ENCODE results near the gene RASD2. TPM values are rescaled to one million over a fixed set of nuclear protein-coding genes. Genes with fewer than 3 reads are reported as not detected.

The RASD2 gene
- total and polyA plus RNA-seq, 2 donors from 2014 or later = 1.1 to 3.4 TPM

DNA sequence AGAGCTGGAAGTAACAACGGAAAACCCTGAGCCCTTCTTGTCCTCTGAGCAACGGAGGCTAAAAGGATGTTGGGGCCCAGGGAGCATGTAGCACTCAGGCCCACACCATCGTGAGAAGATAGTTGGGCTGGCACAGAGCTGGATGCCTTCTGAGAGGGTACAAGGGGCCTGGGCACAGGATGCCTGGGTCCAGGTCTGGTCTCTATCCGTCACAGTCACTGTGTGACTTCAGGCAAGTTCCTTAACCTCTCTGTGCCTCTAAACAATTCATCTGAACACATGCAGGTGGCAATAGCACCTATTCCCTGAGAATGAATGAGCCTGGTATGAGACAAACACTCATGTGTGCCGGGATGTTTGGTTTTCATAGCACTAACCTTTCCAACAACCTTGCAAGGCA, 47.3 kb downstream of the RASD2 start:
- Histone ChIP-seq H3K27me3 (ENCODE audit: control insufficient read depth, insufficient read depth, low read length) (no peaks in the 10 kb centered on the region), H3K4me3 (ENCODE audit: low read length in 3 of 3) (no peak overlapping the region), H3K27ac (ENCODE audit: low read depth in 2 of 2, low read length in 2 of 2) (no peak overlapping the region), H3K4me1 (ENCODE audit: control insufficient read depth in 2 of 3, insufficient read depth in 2 of 3, low read depth in 1 of 3, low read length in 3 of 3) (no peaks in the 10 kb centered on the region), H3K36me3 (ENCODE audit: control insufficient read depth in 2 of 3, insufficient read depth in 3 of 3, low read length in 3 of 3) (no peaks in the 10 kb centered on the region), H3K9me3 (ENCODE audit: control insufficient read depth in 2 of 3, insufficient read depth in 1 of 3, low read length in 3 of 3) (no peaks in the 10 kb centered on the region), H3K9ac (ENCODE audit: low read length in 3 of 3) (no peak overlapping the region)
- FAIRE-seq (no peak), DNase-seq (no peak)
- intact Hi-C loops (cut with DNase I) = loop anchor here (10.0 kb wide), 1 partner anchor 243 kb away; no protein-coding TSS in a partner anchor
- TF ChIP-seq, protein P1, sequence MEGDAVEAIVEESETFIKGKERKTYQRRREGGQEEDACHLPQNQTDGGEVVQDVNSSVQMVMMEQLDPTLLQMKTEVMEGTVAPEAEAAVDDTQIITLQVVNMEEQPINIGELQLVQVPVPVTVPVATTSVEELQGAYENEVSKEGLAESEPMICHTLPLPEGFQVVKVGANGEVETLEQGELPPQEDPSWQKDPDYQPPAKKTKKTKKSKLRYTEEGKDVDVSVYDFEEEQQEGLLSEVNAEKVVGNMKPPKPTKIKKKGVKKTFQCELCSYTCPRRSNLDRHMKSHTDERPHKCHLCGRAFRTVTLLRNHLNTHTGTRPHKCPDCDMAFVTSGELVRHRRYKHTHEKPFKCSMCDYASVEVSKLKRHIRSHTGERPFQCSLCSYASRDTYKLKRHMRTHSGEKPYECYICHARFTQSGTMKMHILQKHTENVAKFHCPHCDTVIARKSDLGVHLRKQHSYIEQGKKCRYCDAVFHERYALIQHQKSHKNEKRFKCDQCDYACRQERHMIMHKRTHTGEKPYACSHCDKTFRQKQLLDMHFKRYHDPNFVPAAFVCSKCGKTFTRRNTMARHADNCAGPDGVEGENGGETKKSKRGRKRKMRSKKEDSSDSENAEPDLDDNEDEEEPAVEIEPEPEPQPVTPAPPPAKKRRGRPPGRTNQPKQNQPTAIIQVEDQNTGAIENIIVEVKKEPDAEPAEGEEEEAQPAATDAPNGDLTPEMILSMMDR (IDR thresholded peaks at IDR 0.05; ENCODE audit: borderline replicate concordance, extremely low read depth, insufficient read depth) = no peak

- Histone ChIP-seq H3K27ac (ENCODE audit: low read depth in 2 of 2, low read length in 2 of 2) (no peak overlapping the region), H3K4me3 (ENCODE audit: low read length in 3 of 3) (no peak overlapping the region), H3K36me3 (ENCODE audit: control insufficient read depth in 2 of 3, insufficient read depth in 3 of 3, low read length in 3 of 3) (no peaks in the 10 kb centered on the region), H3K27me3 (ENCODE audit: control insufficient read depth, insufficient read depth, low read length) (no peaks in the 10 kb centered on the region), H3K9ac (ENCODE audit: low read length in 3 of 3) (no peak overlapping the region), H3K4me1 (ENCODE audit: control insufficient read depth in 2 of 3, insufficient read depth in 2 of 3, low read depth in 1 of 3, low read length in 3 of 3) (no peaks in the 10 kb centered on the region), H3K9me3 (ENCODE audit: control insufficient read depth in 2 of 3, insufficient read depth in 1 of 3, low read length in 3 of 3) (no peaks in the 10 kb centered on the region)
- FAIRE-seq (no peak), DNase-seq (peak in 1 of 5 donors; percentile 52)
- TF ChIP-seq, protein P1 (IDR thresholded peaks at IDR 0.05; ENCODE audit: borderline replicate concordance, extremely low read depth, insufficient read depth) = no peak
- intact Hi-C loops (cut with DNase I) = loop anchor here (10.0 kb wide), 1 partner anchor 244 kb away; no protein-coding TSS in a partner anchor
Observed at GRCh38 chr22:35589071-35589755, 48.6 kb downstream of the RASD2 start.

- TF ChIP-seq, protein P1 (IDR thresholded peaks at IDR 0.05; ENCODE audit: borderline replicate concordance, extremely low read depth, insufficient read depth) = no peak
- Histone ChIP-seq H3K27me3 (ENCODE audit: control insufficient read depth, insufficient read depth, low read length) (no peaks in the 10 kb centered on the region), H3K27ac (ENCODE audit: low read depth in 2 of 2, low read length in 2 of 2) (no peak overlapping the region), H3K9me3 (ENCODE audit: control insufficient read depth in 2 of 3, insufficient read depth in 1 of 3, low read length in 3 of 3) (no peaks in the 10 kb centered on the region), H3K4me1 (ENCODE audit: control insufficient read depth in 2 of 3, insufficient read depth in 2 of 3, low read depth in 1 of 3, low read length in 3 of 3) (no peaks in the 10 kb centered on the region), H3K4me3 (ENCODE audit: low read length in 3 of 3) (no peak overlapping the region), H3K9ac (ENCODE audit: low read length in 3 of 3) (no peak overlapping the region), H3K36me3 (ENCODE audit: control insufficient read depth in 2 of 3, insufficient read depth in 3 of 3, low read length in 3 of 3) (no peaks in the 10 kb centered on the region)
- DNase-seq = no peak
- FAIRE-seq = no peak
- intact Hi-C loops (cut with DNase I) = loop anchor here (10.0 kb wide), 1 partner anchor 245 kb away; no protein-coding TSS in a partner anchor
Observed at GRCh38 chr22:35589756-35590093, 49.1 kb downstream of the RASD2 start.

All from kidney (tissue), 14 donors.